Loucy (cell line): ENCODE data around the gene MACROD2.

Source experiments
- H2AFZ ChIP-seq: fragments of 200-600 bp; sonication (generic); 2 replicates; pipeline ENCODE4 v1.6.0; 2016; ENCODE audit warnings: antibody characterized with exemption, mild to moderate bottlenecking, low read length, moderate library complexity
- H3F3A ChIP-seq: fragments of 200-600 bp; 2 replicates; pipeline ENCODE4 v1.6.0; 2016; ENCODE audit warnings: antibody characterized with exemption, low read depth, mild to moderate bottlenecking
- H3K27me3 ChIP-seq: fragments of 200-600 bp; sonication (generic); 2 replicates; pipeline ENCODE4 v1.6.1; 2014; ENCODE audit warnings: low read length, mild to moderate bottlenecking; ENCODE audit not compliant: insufficient read depth, poor library complexity, severe bottlenecking
- H3K36me3 ChIP-seq: fragments of 200-600 bp; sonication (generic); 2 replicates; pipeline ENCODE4 v1.6.1; 2016; ENCODE audit warnings: low read length; ENCODE audit not compliant: insufficient read depth
- H3K4me1 ChIP-seq: fragments of 200-600 bp; sonication (generic); 2 replicates; pipeline ENCODE4 v1.5.1; 2014; ENCODE audit warnings: low read length, mild to moderate bottlenecking; ENCODE audit not compliant: insufficient read depth, poor library complexity, severe bottlenecking
- H3K4me2 ChIP-seq: fragments of 200-600 bp; sonication (generic); 2 replicates; pipeline ENCODE4 v1.6.0; 2014; ENCODE audit warnings: antibody characterized with exemption, low read length, low read depth, mild to moderate bottlenecking; ENCODE audit not compliant: poor library complexity, severe bottlenecking
- H3K4me3 ChIP-seq: fragments of 200-600 bp; sonication (generic); 2 replicates; pipeline ENCODE4 v1.5.1; 2014; ENCODE audit warnings: low read length, mild to moderate bottlenecking, mixed read lengths; ENCODE audit not compliant: poor library complexity, severe bottlenecking
- H3K79me2 ChIP-seq: fragments of 200-600 bp; sonication (generic); 2 replicates; pipeline ENCODE4 v1.6.1; 2014; ENCODE audit warnings: low read length; ENCODE audit not compliant: insufficient read depth
- H3K9ac ChIP-seq: fragments of 200-600 bp; sonication (generic); 2 replicates; pipeline ENCODE4 v1.6.0; 2014; ENCODE audit warnings: mild to moderate bottlenecking, low read depth, low read length, moderate library complexity; ENCODE audit not compliant: poor library complexity, severe bottlenecking
- H3K9me2 ChIP-seq: fragments of 200-600 bp; sonication (generic); replicated peaks from 2 replicates; pipeline ENCODE4 v1.6.1; 2016; ENCODE audit warnings: low read depth, low read length, mixed read lengths
- H3K9me3 ChIP-seq: fragments of 200-600 bp; sonication (generic); 2 replicates; pipeline ENCODE4 v1.6.1; 2014; ENCODE audit warnings: mild to moderate bottlenecking, antibody characterized with exemption, low read length, low read depth; ENCODE audit not compliant: insufficient read depth
- H4K20me1 ChIP-seq: fragments of 200-600 bp; sonication (generic); 2 replicates; pipeline ENCODE4 v1.6.0; 2014; ENCODE audit warnings: antibody characterized with exemption, low read length, mild to moderate bottlenecking; ENCODE audit not compliant: insufficient read depth, poor library complexity, severe bottlenecking
- EZH2phosphoT487 ChIP-seq: fragments of 200-600 bp; IDR thresholded peaks from 2 replicates; pipeline ENCODE4 v1.6.1; 2018; ENCODE audit warnings: antibody characterized with exemption, mild to moderate bottlenecking, moderate library complexity, borderline replicate concordance
- TF ChIP-seq, protein P1 (sequence below): fragments of 200-600 bp; sonication (generic); conservative IDR thresholded peaks from 2 replicates; pipeline ENCODE4 v1.5.1; 2014; ENCODE audit warnings: mild to moderate bottlenecking, antibody characterized with exemption, low read length

Gene MACROD2

DNA sequence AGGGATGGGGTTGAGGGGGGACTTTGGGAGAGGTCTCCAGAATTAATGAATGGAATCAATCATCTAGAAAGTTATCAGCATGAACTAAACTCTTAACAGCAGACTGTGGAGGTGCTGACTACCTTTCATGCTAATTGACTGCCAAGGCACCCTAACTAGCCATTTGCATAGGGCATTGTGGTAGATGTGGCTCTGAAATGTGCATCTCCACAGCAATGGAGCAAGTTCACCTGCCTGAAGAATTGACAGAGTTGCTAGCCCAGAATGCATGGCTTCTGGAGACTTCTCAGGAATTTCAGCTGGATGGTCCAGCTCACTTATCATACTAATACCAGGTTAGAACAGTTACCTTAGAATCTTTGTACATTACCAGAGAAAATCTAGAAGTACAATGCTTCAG lies 1832.3 kb downstream of the MACROD2 start:
- H3K36me3 ChIP-seq, result no peaks in the 10 kb centered on the region
- H2AFZ ChIP-seq, result no peak overlapping the region
- no peaks in the 10 kb centered on the region for H3K4me1 ChIP-seq
- H4K20me1 ChIP-seq, result no peaks in the 10 kb centered on the region
- H3K9me2 ChIP-seq, result no peaks in the 10 kb centered on the region
- H3K27me3 ChIP-seq, result no peaks in the 10 kb centered on the region
- TF ChIP-seq, protein P1, sequence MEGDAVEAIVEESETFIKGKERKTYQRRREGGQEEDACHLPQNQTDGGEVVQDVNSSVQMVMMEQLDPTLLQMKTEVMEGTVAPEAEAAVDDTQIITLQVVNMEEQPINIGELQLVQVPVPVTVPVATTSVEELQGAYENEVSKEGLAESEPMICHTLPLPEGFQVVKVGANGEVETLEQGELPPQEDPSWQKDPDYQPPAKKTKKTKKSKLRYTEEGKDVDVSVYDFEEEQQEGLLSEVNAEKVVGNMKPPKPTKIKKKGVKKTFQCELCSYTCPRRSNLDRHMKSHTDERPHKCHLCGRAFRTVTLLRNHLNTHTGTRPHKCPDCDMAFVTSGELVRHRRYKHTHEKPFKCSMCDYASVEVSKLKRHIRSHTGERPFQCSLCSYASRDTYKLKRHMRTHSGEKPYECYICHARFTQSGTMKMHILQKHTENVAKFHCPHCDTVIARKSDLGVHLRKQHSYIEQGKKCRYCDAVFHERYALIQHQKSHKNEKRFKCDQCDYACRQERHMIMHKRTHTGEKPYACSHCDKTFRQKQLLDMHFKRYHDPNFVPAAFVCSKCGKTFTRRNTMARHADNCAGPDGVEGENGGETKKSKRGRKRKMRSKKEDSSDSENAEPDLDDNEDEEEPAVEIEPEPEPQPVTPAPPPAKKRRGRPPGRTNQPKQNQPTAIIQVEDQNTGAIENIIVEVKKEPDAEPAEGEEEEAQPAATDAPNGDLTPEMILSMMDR, result no peak
- TF ChIP-seq EZH2phosphoT487, result no peak
- no peaks in the 10 kb centered on the region for H3K79me2 ChIP-seq
- H3K4me3 ChIP-seq, result no peak overlapping the region
- no peak overlapping the region for H3K4me2 ChIP-seq
- no peak overlapping the region for H3K9ac ChIP-seq
- no peaks in the 10 kb centered on the region for H3K9me3 ChIP-seq
- no peaks in the 10 kb centered on the region for H3F3A ChIP-seq

- no peaks in the 10 kb centered on the region for H3K9me2 ChIP-seq
- H3K4me1 ChIP-seq, result no peaks in the 10 kb centered on the region
- H3K4me3 ChIP-seq, result no peak overlapping the region
- no peak overlapping the region for H2AFZ ChIP-seq
- H3F3A ChIP-seq, result no peaks in the 10 kb centered on the region
- H4K20me1 ChIP-seq, result no peaks in the 10 kb centered on the region
- no peaks in the 10 kb centered on the region for H3K36me3 ChIP-seq
- TF ChIP-seq, protein P1, result no peak
- no peak for TF ChIP-seq EZH2phosphoT487
- H3K79me2 ChIP-seq, result no peaks in the 10 kb centered on the region
- H3K27me3 ChIP-seq, result no peaks in the 10 kb centered on the region
- H3K4me2 ChIP-seq, result no peak overlapping the region
- no peak overlapping the region for H3K9ac ChIP-seq
- no peaks in the 10 kb centered on the region for H3K9me3 ChIP-seq
These were observed 1835.9 kb downstream of the MACROD2 start for GRCh38 chr20:15831201-15831600.

DNA sequence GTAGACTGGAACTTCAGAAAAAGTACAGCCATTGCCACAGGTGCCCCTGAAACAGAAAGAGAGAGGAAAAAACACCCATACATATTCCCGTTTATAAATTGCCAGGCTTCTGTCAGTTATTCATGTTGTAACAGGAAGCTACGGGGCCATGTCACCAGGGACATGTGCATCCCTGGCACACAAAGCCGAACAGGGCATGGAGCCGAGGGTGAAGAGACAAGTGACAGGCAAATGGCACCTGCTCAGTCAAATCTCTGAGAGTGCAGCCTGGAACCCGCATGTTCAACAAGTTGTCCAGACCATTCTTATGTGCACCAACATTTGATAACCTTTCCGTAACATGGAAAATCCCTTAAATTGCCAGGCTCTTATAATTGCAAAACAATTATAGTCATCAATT lies 1837.2 kb downstream of the MACROD2 start:
- H3K27me3 ChIP-seq, result no peaks in the 10 kb centered on the region
- H3K9me2 ChIP-seq, result no peaks in the 10 kb centered on the region
- H3K4me3 ChIP-seq, result no peak overlapping the region
- H3K36me3 ChIP-seq, result no peaks in the 10 kb centered on the region
- H2AFZ ChIP-seq, result no peak overlapping the region
- H4K20me1 ChIP-seq, result no peaks in the 10 kb centered on the region
- no peak overlapping the region for H3K9ac ChIP-seq
- no peaks in the 10 kb centered on the region for H3F3A ChIP-seq
- no peak overlapping the region for H3K4me2 ChIP-seq
- H3K9me3 ChIP-seq, result no peaks in the 10 kb centered on the region
- H3K4me1 ChIP-seq, result no peaks in the 10 kb centered on the region
- no peak for TF ChIP-seq EZH2phosphoT487
- TF ChIP-seq, protein P1, result no peak
- no peaks in the 10 kb centered on the region for H3K79me2 ChIP-seq
